Measurements from ENCODE around the gene SREBF2. TPM values are rescaled to one million over a fixed set of nuclear protein-coding genes. Genes with fewer than 3 reads are reported as not detected.

SREBF2 gene
- total RNA-seq, 1 experiment from 2014 or later: 40.0 TPM

DNA sequence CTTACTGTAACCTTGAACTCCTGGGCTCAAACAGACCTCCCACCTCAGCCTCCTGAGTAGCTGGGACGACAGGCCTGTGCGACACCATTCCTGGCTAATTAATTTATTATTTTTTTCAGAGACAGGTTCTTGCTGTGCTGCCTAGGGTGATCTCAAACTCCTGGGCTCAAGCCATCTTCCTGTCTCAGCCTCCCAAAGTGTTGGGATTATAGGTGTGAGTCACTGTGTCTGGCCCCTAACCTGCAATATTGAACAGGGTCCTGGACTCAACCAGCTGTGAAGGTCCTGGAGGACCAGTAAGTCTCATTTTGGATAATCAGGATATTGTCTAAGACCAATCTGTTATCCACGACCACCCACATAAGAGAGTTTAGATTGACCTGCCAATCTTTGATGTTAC, 17.2 kb upstream of the SREBF2 start:
- Histone ChIP-seq H4K20me1 (ENCODE audit: low read length) (no peaks in the 10 kb centered on the region), H3K9me2 (replicated peaks; ENCODE audit: low read length) (no peaks in the 10 kb centered on the region), H3K27me3 (ENCODE audit: low read length) (no peaks in the 10 kb centered on the region), H3K4me1 (ENCODE audit: insufficient read depth, low read length) (no peaks in the 10 kb centered on the region), H3K4me2 (ENCODE audit: low read length) (no peak overlapping the region), H3K36me3 (ENCODE audit: low read depth, low read length) (no peaks in the 10 kb centered on the region; the same call in 1 of the 2 replicates), H3K9me3 (ENCODE audit: low read length) (no peaks in the 10 kb centered on the region), H3K4me3 (ENCODE audit: low read length) (no peak overlapping the region), H3F3A (ENCODE audit: low read length, unreplicated experiment) (no peaks in the 10 kb centered on the region), H3K9ac (ENCODE audit: low read length) (no peak overlapping the region), H2AFZ (ENCODE audit: low read length) (no peak overlapping the region), H3K79me2 (ENCODE audit: low read length) (no peaks in the 10 kb centered on the region), H3K27ac (ENCODE audit: low read length) (no peak overlapping the region)
- POLR2A ChIA-PET (ENCODE audit: unreplicated experiment): no interaction called here
- DNase-seq (no peak), ATAC-seq (no peak)
- CTCF ChIA-PET: no interaction called here
- intact Hi-C loops (cut with micrococcal nuclease): no loop called here
- BruUV-seq (replicated peaks): no TSS peak
- TF ChIP-seq, protein P1, sequence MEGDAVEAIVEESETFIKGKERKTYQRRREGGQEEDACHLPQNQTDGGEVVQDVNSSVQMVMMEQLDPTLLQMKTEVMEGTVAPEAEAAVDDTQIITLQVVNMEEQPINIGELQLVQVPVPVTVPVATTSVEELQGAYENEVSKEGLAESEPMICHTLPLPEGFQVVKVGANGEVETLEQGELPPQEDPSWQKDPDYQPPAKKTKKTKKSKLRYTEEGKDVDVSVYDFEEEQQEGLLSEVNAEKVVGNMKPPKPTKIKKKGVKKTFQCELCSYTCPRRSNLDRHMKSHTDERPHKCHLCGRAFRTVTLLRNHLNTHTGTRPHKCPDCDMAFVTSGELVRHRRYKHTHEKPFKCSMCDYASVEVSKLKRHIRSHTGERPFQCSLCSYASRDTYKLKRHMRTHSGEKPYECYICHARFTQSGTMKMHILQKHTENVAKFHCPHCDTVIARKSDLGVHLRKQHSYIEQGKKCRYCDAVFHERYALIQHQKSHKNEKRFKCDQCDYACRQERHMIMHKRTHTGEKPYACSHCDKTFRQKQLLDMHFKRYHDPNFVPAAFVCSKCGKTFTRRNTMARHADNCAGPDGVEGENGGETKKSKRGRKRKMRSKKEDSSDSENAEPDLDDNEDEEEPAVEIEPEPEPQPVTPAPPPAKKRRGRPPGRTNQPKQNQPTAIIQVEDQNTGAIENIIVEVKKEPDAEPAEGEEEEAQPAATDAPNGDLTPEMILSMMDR (conservative IDR thresholded peaks at IDR 0.05; ENCODE audit: low read depth, low read length): no peak
- TF ChIP-seq EZH2phosphoT487 (IDR thresholded peaks at IDR 0.05; ENCODE audit: borderline replicate concordance, low read length) (no peak), EZH2 (IDR thresholded peaks at IDR 0.05; ENCODE audit: low read length, unreplicated experiment) (no peak)

DNA sequence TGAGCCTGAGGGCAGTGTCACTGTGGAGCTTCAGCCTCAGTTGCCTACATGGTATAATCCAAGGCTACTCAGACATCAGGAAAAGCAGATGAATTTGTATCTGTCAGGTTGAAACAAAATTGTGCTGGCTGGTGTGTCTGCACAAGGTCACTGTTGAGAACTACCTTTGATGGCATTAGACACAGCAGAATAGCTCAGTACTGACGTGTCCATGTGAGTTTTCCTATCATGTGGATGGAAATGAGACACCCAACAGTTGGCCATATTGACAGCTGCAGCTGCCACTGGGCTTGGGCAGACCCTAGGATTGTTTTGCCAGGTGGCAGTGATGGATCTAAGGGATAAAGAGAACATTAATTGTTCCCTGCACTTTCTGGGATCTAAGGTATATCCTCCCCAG, 16.7 kb upstream of the SREBF2 start:
- intact Hi-C loops (cut with micrococcal nuclease): no loop called here
- no peak for ATAC-seq
- CTCF ChIA-PET: no interaction called here

DNA sequence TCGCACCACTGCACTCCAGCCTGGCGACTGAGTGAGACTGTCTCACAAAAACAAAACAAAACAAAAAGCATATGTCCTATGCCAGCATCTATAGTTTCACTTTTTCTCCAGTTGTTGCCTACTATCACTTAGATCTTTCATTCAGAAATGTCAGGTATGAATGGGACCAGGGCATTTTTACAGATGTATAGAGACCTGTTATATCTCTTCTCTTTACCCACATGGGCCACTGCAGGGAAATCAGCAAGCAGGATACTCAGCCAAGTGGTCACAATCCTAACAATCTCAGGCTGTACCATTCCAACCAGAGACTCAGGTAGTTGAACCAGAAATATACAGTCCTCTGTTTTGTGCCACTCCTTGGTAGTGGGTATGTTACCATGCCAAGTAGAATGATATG, 16.0 kb upstream of the SREBF2 start:
- no peak overlapping the region for H3K4me3 ChIP-seq (ENCODE audit: low read length)
- H3K4me1 ChIP-seq (ENCODE audit: insufficient read depth, low read length): peaks cover under 1% of the 10 kb centered on the region; the same call in 1 of the 2 replicates
- BruUV-seq (replicated peaks): no TSS peak
- H3K36me3 ChIP-seq (ENCODE audit: low read depth, low read length): no peaks in the 10 kb centered on the region; the same call in 1 of the 2 replicates
- ATAC-seq (no peak), DNase-seq (no peak)
- H3K9me3 ChIP-seq (ENCODE audit: low read length): no peaks in the 10 kb centered on the region
- no peaks in the 10 kb centered on the region for H3K79me2 ChIP-seq (ENCODE audit: low read length)
- CTCF ChIA-PET: no interaction called here
- no peaks in the 10 kb centered on the region for H3K9me2 ChIP-seq (replicated peaks; ENCODE audit: low read length)
- H4K20me1 ChIP-seq (ENCODE audit: low read length): no peaks in the 10 kb centered on the region
- H3K27me3 ChIP-seq (ENCODE audit: low read length): no peaks in the 10 kb centered on the region
- no peaks in the 10 kb centered on the region for H3F3A ChIP-seq (ENCODE audit: low read length, unreplicated experiment)
- H3K27ac ChIP-seq (ENCODE audit: low read length): no peak overlapping the region
- no peak overlapping the region for H3K4me2 ChIP-seq (ENCODE audit: low read length)
- H2AFZ ChIP-seq (ENCODE audit: low read length): no peak overlapping the region
- POLR2A ChIA-PET (ENCODE audit: unreplicated experiment): no interaction called here
- TF ChIP-seq EZH2phosphoT487 (IDR thresholded peaks at IDR 0.05; ENCODE audit: borderline replicate concordance, low read length) (no peak), EZH2 (IDR thresholded peaks at IDR 0.05; ENCODE audit: low read length, unreplicated experiment) (no peak)
- TF ChIP-seq, protein P1 (conservative IDR thresholded peaks at IDR 0.05; ENCODE audit: low read depth, low read length): no peak
- H3K9ac ChIP-seq (ENCODE audit: low read length): no peak overlapping the region
- intact Hi-C loops (cut with micrococcal nuclease): no loop called here

More for the DNA sequence above, 16.7 kb upstream of the SREBF2 start:
- no TSS peak for BruUV-seq (replicated peaks)
- no peak for DNase-seq
- no peak overlapping the region for H3K4me2 ChIP-seq (ENCODE audit: low read length)
- H3K4me3 ChIP-seq (ENCODE audit: low read length): no peak overlapping the region
- H3K36me3 ChIP-seq (ENCODE audit: low read depth, low read length): no peaks in the 10 kb centered on the region; the same call in 1 of the 2 replicates
- H3K9me3 ChIP-seq (ENCODE audit: low read length): no peaks in the 10 kb centered on the region
- H4K20me1 ChIP-seq (ENCODE audit: low read length): no peaks in the 10 kb centered on the region
- H3K27ac ChIP-seq (ENCODE audit: low read length): no peak overlapping the region
- no peaks in the 10 kb centered on the region for H3F3A ChIP-seq (ENCODE audit: low read length, unreplicated experiment)
- no peak overlapping the region for H3K9ac ChIP-seq (ENCODE audit: low read length)
- H3K4me1 ChIP-seq (ENCODE audit: insufficient read depth, low read length): no peaks in the 10 kb centered on the region
- no peaks in the 10 kb centered on the region for H3K27me3 ChIP-seq (ENCODE audit: low read length)
- no peaks in the 10 kb centered on the region for H3K9me2 ChIP-seq (replicated peaks; ENCODE audit: low read length)
- H3K79me2 ChIP-seq (ENCODE audit: low read length): no peaks in the 10 kb centered on the region
- TF ChIP-seq, protein P1 (conservative IDR thresholded peaks at IDR 0.05; ENCODE audit: low read depth, low read length): no peak
- TF ChIP-seq EZH2phosphoT487 (IDR thresholded peaks at IDR 0.05; ENCODE audit: borderline replicate concordance, low read length) (no peak), EZH2 (IDR thresholded peaks at IDR 0.05; ENCODE audit: low read length, unreplicated experiment) (no peak)
- POLR2A ChIA-PET (ENCODE audit: unreplicated experiment): no interaction called here
- H2AFZ ChIP-seq (ENCODE audit: low read length): no peak overlapping the region

Measured in PC-3 (cell line).